ENCODE results near the gene FAM219A.

DNA sequence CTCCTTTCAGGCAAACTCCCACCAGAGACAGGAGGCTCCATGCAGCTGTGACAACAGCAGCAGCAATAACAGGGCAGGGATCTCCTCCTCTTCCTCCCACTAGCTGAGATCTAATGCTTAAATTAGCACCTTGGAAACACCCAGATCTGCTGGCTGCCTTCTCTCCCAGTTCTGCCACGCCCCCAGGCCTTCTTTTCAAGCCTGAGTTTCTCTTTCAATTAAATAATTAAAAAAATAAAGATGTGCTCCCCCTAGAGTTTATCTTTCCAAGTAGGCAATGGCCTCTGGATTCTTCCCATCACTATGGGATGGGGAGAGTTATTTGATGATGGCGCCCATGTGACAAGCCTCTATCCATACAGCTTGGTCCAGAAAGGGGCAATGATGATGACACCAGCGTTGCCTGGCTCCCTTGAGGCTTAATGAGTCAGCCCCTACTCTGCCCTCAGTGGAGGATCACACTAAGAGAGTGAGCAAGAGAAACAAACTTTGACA, 3.8 kb downstream of the FAM219A start:
- TF ChIP-seq, protein P1, sequence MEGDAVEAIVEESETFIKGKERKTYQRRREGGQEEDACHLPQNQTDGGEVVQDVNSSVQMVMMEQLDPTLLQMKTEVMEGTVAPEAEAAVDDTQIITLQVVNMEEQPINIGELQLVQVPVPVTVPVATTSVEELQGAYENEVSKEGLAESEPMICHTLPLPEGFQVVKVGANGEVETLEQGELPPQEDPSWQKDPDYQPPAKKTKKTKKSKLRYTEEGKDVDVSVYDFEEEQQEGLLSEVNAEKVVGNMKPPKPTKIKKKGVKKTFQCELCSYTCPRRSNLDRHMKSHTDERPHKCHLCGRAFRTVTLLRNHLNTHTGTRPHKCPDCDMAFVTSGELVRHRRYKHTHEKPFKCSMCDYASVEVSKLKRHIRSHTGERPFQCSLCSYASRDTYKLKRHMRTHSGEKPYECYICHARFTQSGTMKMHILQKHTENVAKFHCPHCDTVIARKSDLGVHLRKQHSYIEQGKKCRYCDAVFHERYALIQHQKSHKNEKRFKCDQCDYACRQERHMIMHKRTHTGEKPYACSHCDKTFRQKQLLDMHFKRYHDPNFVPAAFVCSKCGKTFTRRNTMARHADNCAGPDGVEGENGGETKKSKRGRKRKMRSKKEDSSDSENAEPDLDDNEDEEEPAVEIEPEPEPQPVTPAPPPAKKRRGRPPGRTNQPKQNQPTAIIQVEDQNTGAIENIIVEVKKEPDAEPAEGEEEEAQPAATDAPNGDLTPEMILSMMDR (IDR thresholded peaks at IDR 0.05), result no peak
- TF ChIP-seq POLR2A (IDR thresholded peaks at IDR 0.05), result no peak
